Esophagus (tissue), 2 donors: ENCODE data around the gene MAGEA9. TPM values are rescaled to one million over a fixed set of nuclear protein-coding genes. Genes with fewer than 3 reads are reported as not detected.
"Not testable (repeated sequence)": the region's sequence is repeated elsewhere in the genome, so short reads cannot be mapped to it uniquely, and the experiment has no call there.

Source experiments
- H3K27ac ChIP-seq, 2 donors: one replicate each; pipeline ENCODE4 v1.5.1; 2013; ENCODE audit warnings: low read depth in 2 of 2, mild to moderate bottlenecking in 2 of 2, inconsistent platforms in 1 of 2, low read length in 1 of 2, moderate library complexity in 1 of 2
- H3K27me3 ChIP-seq, 2 donors: one replicate each; pipeline ENCODE4 v1.6.1; 2013; ENCODE audit warnings: low read length in 2 of 2, control low read depth in 1 of 2, mild to moderate bottlenecking in 1 of 2; ENCODE audit not compliant: insufficient read depth in 2 of 2, control insufficient read depth in 1 of 2
- H3K36me3 ChIP-seq, 2 donors: one replicate each; pipeline ENCODE4 v1.6.1; 2013; ENCODE audit warnings: low read length in 1 of 2; ENCODE audit not compliant: control insufficient read depth in 2 of 2, insufficient read depth in 2 of 2
- H3K4me1 ChIP-seq, 2 donors: one replicate each; pipeline ENCODE4 v1.6.1; 2013; ENCODE audit warnings: low read length in 1 of 2; ENCODE audit not compliant: control insufficient read depth in 2 of 2, insufficient read depth in 2 of 2
- H3K4me3 ChIP-seq, 2 donors: one replicate each; pipeline ENCODE4 v1.5.1; 2013; ENCODE audit warnings: low read length in 2 of 2, mild to moderate bottlenecking in 2 of 2, low read depth in 1 of 2, moderate library complexity in 1 of 2
- H3K9me3 ChIP-seq, 2 donors: one replicate each; pipeline ENCODE4 v1.6.1; 2013; ENCODE audit warnings: mild to moderate bottlenecking in 2 of 2, low read depth in 1 of 2, low read length in 1 of 2, moderate library complexity in 1 of 2; ENCODE audit not compliant: control insufficient read depth in 2 of 2, insufficient read depth in 1 of 2
- WGBS, 2 donors: extraction: QIAGEN DNeasy Blood & Tissue Kit; methylation state at CpG; one replicate each; pipeline ENCODE4 v1.1.7; 2013; 5-methylcytosine and 5-hydroxymethylcytosine counted together
- polyA plus RNA-seq, 2 donors: library from polyadenylated mRNA; stranded (reverse); fragments of 200-250 nt; gene quantifications; one replicate each; pipeline ENCODE4 v1.2.3, GENCODE V29; 2013
- donor health status: healthy with polysubstance abuse.
- donor health status: Bipolar disorder and iron deficiency.

Gene MAGEA9
- polyA plus RNA-seq, 2 donors, result not detected

DNA sequence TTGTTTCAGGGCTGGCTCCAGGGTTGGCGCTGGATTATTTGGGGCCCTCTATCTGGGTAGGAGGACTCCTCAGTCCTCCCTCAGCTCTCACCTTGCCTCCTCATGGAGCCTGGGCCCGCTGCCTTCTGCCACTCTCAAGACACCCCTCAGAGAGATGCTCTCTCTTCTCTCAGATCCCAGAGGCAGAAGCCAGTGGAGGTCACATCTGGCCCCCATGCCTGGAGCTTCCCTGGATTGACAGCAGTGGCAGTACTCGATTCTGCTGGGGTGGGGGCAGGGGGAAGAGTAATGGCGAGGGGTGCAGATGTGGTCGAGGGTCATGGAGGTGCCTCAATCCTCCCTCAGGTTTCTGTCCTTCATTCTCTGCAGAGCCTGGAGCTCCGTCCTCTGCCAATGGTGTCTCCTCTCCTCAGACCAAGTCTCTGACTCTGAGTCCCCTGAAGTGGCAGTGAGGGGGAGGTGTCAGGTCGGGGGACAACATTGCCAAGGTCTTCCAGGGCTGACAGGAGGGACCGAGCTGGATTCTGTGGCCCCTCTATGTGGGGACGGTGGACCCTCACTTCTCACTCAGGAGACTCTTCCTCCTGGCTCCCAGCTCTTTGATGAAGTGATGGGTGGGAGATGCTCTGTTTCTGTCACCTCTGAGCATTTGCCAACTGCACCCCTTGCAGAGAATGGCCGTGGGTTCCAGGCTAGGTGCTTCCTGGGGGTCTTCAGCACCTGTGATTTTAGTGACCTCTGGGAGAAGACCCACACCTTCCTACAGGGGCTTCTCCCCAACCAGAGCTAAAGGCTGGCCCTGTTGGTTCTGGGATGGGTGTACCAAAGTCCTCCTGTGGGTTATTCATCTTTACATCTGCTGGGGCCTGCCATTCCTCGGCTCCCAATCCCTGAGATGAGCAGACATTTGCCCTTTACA lies 18.8 kb upstream of the MAGEA9 start:
- Histone ChIP-seq H3K9me3 (no peaks in the 10 kb centered on the region), H3K27me3 (no peaks in the 10 kb centered on the region), H3K27ac (no peak overlapping the region), H3K4me1 (no peaks in the 10 kb centered on the region), H3K36me3 (no peaks in the 10 kb centered on the region), H3K4me3 (no peak overlapping the region)
- 65 to 80% methylated on average over 10 of the region's 11 CpGs for WGBS, 2 donors

DNA sequence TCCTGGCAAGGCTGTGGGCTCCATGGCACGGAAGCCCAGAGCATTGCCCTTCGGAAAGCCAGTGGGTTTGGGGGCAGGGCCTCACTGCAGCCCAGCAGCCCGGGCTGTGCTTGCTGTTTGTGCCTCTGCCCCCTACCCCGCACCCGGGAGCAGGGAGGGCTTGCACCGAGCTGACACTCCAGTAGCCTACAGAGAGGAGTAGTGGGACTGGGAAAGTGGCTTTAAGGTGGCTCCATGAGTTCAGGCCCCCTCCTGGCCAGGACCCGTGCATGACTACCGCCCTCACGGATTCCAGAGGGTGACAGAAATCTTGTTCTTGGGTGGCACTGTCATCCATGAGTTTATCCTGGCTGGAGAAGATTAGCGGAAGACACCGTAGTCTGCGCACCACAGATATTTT lies 11.4 kb upstream of the MAGEA9 start:
- not testable (repeated sequence) for H3K27me3 ChIP-seq, H3K27ac ChIP-seq, H3K36me3 ChIP-seq, H3K4me3 ChIP-seq, H3K4me1 ChIP-seq, H3K9me3 ChIP-seq
- 56 to 89% methylated on average over 3 of the region's 12 CpGs for WGBS, 2 donors

DNA sequence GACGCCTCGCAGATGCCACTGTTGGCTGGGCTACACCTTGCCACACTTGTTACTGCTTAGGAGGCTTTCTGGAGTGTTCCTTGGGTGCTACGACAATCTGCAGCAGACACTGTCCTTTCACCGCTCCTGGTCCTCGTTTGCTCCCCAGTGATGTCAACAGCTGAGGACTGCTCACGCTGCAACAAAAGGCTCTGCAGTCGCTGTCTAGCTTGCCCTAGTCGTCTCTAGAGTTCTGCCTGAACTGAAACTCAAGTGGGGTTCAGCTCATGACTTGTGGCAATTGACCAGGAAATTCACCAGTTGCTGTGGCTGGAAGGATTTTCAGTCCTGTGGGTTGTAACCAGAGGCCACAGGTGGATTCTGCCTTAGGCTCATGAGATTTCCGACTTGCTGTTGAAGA lies 8.7 kb upstream of the MAGEA9 start:
- not testable (repeated sequence) for H3K9me3 ChIP-seq, H3K27me3 ChIP-seq, H3K36me3 ChIP-seq, H3K4me1 ChIP-seq, H3K27ac ChIP-seq, H3K4me3 ChIP-seq
- no CpG with 5 or more reads among the region's 9 CpGs for WGBS, 2 donors

DNA sequence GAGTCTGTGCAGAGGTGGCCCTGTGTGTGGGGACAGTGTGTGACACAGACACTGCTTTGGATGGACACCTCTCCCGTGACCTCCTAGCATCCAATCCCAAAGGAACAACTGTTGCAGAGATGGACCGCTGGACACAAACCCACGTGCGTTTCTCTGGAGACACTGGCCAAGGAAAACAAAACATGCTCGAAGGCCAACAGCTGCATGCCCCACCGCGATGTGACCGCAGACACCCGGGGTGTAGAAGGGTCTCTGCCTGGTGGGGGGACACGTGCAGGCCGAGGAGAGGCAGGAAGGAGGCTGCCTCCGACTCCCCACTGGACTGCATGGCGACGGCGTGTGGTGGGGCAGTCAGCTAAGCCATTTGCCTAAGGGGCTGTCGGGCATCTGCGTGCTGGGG lies 8.0 kb upstream of the MAGEA9 start, which contains the start of gene HSFX1:
HSFX1 (plus strand) TSS at position 301 of the 400 bp plus-strand sequence. CDS start 614 bp downstream, outside the sequence.
- not testable (repeated sequence) for H3K36me3 ChIP-seq, H3K27me3 ChIP-seq, H3K4me1 ChIP-seq, H3K9me3 ChIP-seq, H3K4me3 ChIP-seq, H3K27ac ChIP-seq
- no CpG with 5 or more reads among the region's 17 CpGs for WGBS, 2 donors

DNA sequence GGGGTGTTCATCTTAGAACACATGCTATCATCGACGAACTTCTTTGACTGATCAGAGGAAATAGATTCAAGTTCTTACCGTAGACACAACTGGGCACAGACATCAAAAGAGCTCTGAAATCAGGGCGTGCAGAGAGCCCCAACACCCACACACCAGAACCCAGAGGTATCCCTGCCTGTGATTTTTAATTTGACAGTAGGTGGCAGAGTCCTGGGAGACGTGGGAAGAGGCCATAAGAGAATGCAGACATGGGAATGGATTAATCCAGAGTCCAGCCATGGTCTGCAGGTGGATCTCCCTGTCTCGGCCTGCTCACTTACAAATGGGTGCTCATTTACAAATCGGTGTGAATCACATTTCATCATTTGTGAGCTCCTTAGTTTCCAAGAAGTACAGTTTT lies 3.7 kb upstream of the MAGEA9 start:
- H3K9me3 ChIP-seq, H3K27me3 ChIP-seq, H3K36me3 ChIP-seq, H3K27ac ChIP-seq, H3K4me1 ChIP-seq, H3K4me3 ChIP-seq: not testable (repeated sequence)
- WGBS, 2 donors, result no CpG with 5 or more reads among the region's 7 CpGs

DNA sequence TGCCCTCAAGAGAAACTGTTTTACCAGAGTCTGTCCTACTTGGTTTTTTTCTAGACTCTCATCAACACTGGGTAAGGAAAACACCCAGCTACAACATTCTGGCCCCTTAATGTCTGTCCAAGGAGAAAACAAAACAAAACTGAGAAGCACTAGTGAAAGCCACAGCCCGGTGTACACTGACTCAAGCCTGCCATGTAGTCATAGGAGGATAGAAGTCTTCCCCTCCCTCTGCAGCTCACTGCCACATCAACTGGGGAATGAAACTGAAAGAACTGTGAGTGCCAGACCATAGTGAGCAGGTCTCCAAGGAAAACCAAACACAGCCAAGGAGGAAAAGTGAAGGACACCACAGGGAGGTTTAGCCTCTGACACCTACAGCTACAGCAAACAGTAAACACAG lies 13.8 kb downstream of the MAGEA9 start:
- H3K4me3 ChIP-seq, H3K4me1 ChIP-seq, H3K36me3 ChIP-seq, H3K9me3 ChIP-seq, H3K27me3 ChIP-seq, H3K27ac ChIP-seq: not testable (repeated sequence)
- no CpG with 5 or more reads among the region's 1 CpG for WGBS, 2 donors

DNA sequence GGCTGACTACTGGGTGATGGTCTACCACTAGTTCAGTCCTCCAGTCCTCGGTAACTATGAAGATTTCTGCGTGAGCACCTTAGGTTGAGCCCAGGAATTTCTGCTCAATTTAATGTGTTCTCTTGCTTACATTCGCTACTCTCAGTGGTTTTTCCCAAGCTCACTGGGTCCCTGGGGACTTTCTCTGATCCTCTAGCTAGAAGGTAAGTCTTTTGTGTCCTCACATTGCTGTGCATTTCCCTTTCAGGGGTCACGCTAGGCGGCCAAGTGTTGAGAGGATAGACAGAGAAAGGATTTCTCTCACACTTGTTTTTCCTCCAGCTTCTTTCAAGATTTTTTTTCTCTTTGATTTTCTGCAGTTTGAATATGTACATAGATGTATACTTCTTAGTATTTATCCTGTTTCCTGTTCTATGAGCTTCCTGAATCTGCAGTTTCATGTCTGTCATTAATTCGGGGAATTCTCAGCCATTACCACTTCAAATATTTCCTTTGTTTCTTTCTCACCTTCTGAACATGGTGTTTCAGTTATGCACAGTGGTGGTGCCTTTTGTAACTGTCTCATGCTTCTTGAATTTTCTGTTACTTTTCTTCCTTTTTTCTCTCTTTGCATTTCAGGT lies 17.5 kb downstream of the MAGEA9 start:
- Histone ChIP-seq H3K27ac (no peak overlapping the region), H3K9me3 (no peaks in the 10 kb centered on the region), H3K4me1 (no peaks in the 10 kb centered on the region), H3K27me3 (peaks cover 0 to 2% of the 10 kb centered on the region in 2 donors), H3K4me3 (no peak overlapping the region), H3K36me3 (no peaks in the 10 kb centered on the region)
- WGBS, 2 donors, result 77 to 85% methylated on average over 6 of the region's 6 CpGs

DNA sequence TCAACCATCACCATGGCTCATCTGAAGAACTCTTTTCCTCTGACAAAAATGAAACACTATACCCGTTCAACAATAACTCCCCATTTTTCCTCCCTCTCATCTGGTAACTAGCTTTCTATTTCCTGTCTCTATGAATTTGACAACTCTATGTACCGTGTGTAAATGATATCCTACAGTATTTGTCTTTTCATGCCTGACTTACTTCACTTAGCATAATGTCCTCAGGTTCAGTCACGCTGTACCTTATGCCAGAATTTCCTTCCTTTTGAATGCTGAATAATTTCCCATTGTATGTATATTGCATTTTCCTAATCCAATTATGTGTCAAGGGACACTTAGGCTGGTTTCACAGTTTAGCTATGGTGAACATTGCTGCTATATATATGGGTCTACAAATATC lies 18.2 kb downstream of the MAGEA9 start:
- Histone ChIP-seq H3K36me3 (no peaks in the 10 kb centered on the region), H3K4me1 (no peaks in the 10 kb centered on the region), H3K9me3 (no peaks in the 10 kb centered on the region), H3K27me3 (peaks cover 0 to 2% of the 10 kb centered on the region in 2 donors), H3K27ac (no peak overlapping the region), H3K4me3 (no peak overlapping the region)
- WGBS, 2 donors, result 42 to 58% methylated on average over 3 of the region's 3 CpGs

DNA sequence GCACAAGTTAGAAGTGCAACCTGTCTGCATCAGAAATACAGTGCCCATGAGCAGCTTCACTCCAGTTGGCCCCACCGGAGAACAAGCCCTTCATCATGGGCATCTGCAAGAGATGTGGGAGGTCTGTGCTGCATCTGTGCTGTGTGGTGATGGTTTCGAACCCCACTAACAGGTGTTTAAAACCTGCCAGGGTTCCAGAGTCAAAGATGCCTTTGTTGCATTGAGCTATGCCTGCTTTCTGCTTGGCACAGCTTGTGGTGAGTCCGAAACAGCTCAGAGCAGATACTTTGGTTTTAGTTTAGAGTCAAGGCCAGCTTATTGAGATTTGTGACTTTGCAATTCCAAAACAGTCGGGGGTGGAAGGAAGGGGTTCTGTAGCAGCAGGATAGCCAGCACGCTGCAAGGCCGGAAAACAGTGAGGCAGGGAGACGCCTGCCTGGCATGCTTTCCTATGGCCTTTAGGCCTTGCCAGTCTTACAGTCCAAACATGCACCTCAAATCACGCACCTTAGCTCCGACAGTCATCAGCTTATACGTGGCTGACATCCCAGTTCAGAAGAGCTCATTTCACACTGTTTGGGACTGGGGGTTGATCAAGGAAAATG lies 21.8 kb downstream of the MAGEA9 start:
- WGBS, 2 donors, result 85 to 90% methylated on average over 10 of the region's 10 CpGs
- no peak overlapping the region for H3K27ac ChIP-seq
- H3K36me3 ChIP-seq, result no peaks in the 10 kb centered on the region
- no peaks in the 10 kb centered on the region for H3K9me3 ChIP-seq
- no peak overlapping the region for H3K4me3 ChIP-seq
- no peaks in the 10 kb centered on the region for H3K27me3 ChIP-seq
- H3K4me1 ChIP-seq, result no peaks in the 10 kb centered on the region
